ENCODE measurements around the gene SMIM38. TPM values are rescaled to one million over a fixed set of nuclear protein-coding genes. Genes with fewer than 3 reads are reported as not detected.

SMIM38 gene
- total RNA-seq, 1 experiment from 2014 or later: not detected

DNA sequence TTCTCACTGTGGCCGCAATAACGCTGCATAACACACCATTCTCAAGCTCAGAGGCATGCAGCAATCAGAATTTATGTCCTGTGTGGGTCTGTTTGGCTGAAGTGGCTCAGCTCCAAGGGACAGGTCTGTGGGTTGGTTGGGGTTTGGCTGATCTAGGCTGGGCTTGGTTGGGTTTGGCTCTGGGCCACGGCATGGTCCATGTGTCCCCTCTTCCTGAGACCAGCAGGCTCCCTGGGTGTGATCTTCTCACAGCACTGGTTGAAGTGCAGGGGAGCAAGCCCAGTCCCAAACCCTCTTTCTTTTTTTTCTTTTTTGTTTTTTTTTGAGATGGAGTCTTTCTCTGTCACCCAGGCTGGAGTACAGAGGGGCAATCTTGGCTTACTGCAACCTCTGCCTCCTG is 25.0 kb downstream of the SMIM38 start:
- DNase-seq (ENCODE audit: low read depth): no peak

DNA sequence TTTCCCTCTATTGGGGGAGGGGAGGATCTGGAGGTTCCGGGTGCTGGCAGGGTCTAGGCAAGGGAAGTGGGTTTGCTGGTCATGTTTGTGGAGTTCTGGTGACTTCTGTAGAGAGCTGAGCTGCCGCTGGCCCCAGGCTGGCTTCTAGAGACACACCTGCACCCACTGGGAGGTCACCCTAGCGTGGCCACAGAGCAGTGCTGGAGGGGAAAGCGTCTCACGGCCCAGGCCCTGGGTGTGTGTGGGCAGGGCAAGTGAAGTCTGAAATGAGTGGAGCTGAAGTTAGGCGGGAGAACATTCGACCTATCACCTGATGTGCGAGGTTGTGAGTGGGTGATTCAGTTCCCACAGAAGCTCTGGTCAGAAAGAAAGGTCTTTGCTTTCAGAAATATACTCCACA is 27.9 kb downstream of the SMIM38 start:
- no peak for DNase-seq (ENCODE audit: low read depth)

- no peak for DNase-seq (ENCODE audit: low read depth)
These were observed 30.9 kb downstream of the SMIM38 start for GRCh38 chr11:69186316-69187260.

GRCh38 chr11:69187540-69188065 is 31.9 kb downstream of the SMIM38 start:
- no peak for DNase-seq (ENCODE audit: low read depth)

GRCh38 chr11:69189059-69189458 is 33.3 kb downstream of the SMIM38 start:
- no peak for DNase-seq (ENCODE audit: low read depth)

GRCh38 chr11:69190796-69191536 is 35.2 kb downstream of the SMIM38 start:
- DNase-seq (ENCODE audit: low read depth): no peak

DNA sequence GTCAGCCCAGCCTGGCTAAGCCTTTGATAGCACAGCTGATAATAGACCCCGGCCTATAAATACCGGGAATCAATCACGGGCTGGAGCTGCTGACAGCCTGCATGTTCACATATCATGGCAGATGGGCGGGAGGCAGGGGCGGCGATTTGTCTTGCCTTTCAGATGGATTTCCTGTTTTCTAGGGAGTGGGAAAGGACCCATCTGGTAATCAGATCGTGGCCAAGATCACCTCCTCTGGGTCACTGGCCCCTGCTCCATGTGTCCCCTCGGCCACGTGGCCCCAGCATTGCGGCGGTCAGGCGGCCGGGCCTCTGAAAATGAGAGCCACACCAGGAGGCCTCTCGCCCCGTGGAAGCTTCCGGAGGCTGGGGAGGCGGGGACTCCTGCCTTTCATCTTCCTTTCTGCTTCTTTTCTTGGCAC is 36.6 kb downstream of the SMIM38 start:
- no peak for DNase-seq (ENCODE audit: low read depth)

- DNase-seq (ENCODE audit: low read depth): no peak
These were observed 37.4 kb downstream of the SMIM38 start for GRCh38 chr11:69193151-69193550.

DNA sequence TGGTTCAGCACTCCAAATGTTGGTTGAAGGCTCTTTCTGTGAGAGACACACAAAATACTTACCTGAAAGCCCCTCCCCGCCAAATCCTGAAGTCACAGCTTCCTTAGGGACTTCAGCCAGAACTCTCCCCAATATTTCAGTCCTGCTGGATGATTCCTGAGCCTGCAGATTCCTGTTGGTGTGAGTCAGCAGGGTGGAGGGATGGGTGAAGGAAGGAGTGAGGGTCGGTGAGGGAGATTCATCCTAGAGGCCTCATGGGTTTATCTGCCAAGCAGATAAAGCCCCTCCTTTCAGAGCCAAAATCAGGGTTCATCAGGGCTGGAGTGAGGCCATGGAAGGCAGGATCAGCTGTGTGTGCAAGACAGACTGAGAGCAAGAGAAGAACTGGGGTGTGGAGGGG is 37.9 kb downstream of the SMIM38 start:
- DNase-seq (ENCODE audit: low read depth): no peak

DNA sequence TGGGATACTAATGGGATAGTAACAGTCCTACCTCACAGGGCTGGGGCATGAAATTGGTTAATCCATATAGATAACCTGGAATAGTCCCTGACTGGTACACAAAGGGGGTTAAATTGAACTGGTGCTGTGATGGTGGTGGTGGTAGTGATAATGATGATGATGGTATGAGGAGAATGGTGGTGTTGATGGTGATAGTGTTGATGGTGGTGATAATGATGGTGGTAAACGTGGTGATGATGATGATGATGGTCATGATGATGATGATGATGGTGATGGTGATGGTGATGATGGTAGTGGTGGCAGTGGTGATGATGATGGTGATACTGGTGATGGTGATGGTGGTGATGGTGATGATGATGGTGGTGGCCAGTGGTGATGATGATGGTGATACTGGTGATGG is 38.7 kb downstream of the SMIM38 start:
- no peak for DNase-seq (ENCODE audit: low read depth)

- DNase-seq (ENCODE audit: low read depth): no peak
These were observed 39.2 kb downstream of the SMIM38 start for GRCh38 chr11:69194956-69195355.

GRCh38 chr11:69195824-69196782 is 40.4 kb downstream of the SMIM38 start:
- no peak for DNase-seq (ENCODE audit: low read depth)

- no peak for DNase-seq (ENCODE audit: low read depth)
These were observed 41.0 kb downstream of the SMIM38 start for GRCh38 chr11:69196783-69197169.

DNA sequence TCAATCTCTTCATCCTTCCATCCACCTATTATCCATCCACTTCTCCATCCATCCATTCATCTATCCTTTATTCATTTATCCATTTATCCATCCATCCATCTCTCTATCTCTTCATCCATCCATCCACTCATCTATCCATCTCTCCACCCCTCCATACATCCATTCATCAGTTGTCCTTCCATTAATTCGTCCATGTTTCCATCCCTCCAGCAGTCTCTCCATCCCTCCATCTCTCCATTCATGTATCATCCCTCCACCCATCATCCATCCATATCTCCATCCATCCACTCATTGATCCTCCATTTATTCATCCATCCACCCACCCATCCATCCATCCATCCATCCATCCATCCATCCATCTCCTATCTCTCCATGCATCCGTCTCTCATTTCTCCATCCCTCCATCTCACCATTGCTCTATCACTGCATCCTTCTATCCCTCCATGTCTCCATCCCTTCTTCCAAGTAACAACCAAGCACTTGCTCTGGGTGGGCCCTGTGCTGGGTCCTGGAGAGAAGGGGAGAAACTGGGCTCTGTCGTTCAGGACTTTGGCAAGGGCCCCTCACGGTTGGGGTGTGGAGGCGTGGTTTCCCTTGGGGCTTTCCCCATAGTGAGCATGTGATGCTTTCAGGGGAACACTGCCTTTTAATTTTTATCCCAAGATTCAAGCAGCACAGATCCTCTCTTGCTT is 43.3 kb downstream of the SMIM38 start:
- DNase-seq (ENCODE audit: low read depth): no peak

DNA sequence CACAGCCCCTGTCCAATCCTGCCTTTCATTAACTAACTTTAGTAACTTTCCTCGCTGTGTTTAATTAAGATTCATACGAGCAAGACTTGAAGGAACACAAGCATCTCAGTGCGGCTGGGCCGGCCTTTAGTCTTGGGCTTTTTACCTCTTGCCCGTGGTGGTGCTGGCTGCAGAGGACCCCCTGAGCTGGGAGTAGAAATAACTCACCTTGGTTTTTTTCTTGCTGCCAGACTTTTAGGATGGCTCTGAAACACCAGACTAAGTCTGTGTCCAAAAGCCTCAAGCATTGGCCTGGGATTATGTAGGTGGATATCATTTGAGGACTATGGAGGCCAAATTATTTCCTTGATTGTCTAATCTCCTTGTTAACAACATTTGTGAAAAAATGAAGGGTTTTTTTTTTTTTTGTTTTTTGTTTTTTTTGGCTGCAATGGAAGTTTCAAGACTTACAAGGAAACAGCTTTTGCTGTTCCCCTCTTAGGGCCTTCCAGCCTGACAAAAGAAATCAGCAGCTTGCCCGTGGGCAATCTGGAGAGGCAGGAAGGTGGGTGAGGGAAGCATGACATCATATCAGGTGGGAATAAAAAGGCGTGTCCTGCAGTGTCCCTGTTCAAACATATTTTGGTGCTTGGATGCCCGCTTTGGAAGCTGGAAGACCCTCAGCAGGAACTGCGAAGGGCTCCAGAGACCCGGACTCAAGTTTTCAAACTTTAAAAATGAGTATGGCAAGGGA is 44.0 kb downstream of the SMIM38 start:
- no peak for DNase-seq (ENCODE audit: low read depth)

DNA sequence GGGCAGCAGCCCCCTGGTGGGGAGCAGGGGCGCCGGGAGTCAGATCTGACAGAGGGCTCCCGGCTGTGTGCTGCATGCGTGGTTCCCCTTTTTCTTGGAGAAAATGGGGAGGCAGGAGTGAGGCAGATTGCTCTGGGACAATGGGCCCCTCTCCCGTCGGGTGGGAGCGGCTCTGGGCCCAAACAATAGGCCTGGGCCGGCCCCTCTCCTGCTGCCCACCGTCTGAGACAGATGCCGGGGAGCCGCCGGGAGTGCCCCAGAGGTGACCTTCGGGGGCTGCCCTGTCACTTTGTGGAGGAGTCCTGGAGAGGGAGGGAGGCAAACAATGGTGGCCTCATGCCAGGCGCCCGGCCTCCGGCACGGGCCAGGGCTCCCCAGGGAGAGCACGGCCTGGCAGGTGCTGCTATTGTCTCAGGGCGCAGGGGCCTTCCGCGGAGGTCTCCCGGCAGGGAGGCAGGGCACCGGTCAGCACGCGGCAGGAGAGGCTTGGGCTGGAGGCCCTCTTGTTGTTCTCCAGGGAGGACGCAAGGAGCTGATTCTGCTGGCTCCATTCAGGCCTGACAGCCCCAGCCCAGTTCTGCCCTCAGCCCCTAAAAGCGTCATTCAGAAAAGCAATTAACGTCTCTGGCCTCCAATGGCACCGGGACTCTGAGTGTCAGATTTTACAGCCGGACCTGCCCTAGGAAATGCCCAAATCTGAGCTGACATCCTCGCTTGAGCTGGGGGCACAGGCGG is 44.8 kb downstream of the SMIM38 start:
- DNase-seq (ENCODE audit: low read depth): no peak

DNA sequence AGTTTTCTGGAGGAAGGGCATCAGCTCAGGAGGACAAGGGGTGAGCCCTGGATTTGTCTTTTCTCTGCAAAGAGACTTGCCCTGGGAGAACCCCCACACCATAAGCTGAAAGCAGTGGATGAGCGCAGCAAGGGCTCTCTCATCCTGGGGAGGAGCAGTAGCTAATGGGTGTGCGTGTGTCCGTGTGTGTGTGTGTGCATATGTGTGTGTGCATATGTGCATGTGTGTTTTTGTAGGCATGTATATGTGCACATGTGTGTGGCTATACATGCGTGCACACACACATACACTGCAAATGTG is 45.3 kb downstream of the SMIM38 start:
- no peak for DNase-seq (ENCODE audit: low read depth)

DNA sequence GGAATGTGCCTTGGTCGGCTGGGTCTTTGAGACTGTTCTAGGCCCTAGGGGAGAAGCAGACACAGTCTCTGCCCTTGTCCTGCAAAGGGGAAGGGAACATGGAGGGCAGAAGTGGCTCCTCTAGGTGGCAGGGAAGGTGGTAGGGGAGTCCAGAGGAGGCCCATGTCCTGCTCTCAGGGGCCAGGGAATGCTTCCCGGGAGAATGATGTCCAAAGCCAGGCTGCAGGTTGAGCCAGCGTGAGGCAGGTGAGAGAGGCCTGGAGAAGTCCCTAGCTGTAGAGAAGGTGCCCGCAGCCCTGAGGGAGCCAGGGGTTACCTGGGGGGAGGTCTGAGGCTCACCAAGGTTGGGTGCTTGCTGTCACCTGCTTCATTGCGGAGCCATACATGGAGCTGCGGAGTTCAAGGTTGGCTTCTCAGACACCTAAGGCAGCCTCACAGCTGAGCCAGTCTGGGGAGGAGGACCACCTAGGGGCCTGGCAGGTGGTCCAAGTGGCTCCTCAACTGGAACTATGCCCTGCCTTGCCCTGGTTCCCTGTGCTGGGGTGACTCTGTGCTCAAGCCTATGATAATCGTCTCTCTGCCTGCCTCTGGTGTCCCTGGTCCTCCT is 46.1 kb downstream of the SMIM38 start:
- DNase-seq (ENCODE audit: low read depth): no peak
